Activated B cell treated with CpG ODN at 0.5 μM for 24 hours (primary cell): Measurements from ENCODE around the gene HCST. TPM values are rescaled to one million over a fixed set of nuclear protein-coding genes. Genes with fewer than 3 reads are reported as not detected.

Experiments used
- ATAC-seq: fragments of 200-7000 bp; cut with Tn5 transposase; one replicate; pipeline ENCODE4 v1.10.0; 2021; ENCODE audit warnings: low read depth, mild to moderate bottlenecking, moderate library complexity
- CTCF ChIA-PET: fragments of 350-600 bp; sonication (Branson Sonifier 250); formaldehyde crosslinking; loops from one replicate; lab custom pipeline; 2021; ENCODE audit warnings: antibody characterized with exemption; lab: Charles Lee
- POLR2A ChIA-PET: fragments of 350-600 bp; sonication (Branson Sonifier 250); formaldehyde crosslinking; loops from one replicate; lab custom pipeline; 2021; ENCODE audit warnings: antibody characterized with exemption; lab: Charles Lee
- DNase-seq: peaks from one replicate; pipeline ENCODE4 v3.0.0; 2022
- H3K27ac Mint-ChIP-seq: one replicate; pipeline ENCODE4 v1.8.0; 2020; ENCODE audit warnings: mixed read lengths
- H3K27me3 Mint-ChIP-seq: one replicate; pipeline ENCODE4 v1.8.0; 2021; ENCODE audit warnings: mixed read lengths
- H3K36me3 Mint-ChIP-seq: one replicate; pipeline ENCODE4 v1.8.0; 2021; ENCODE audit warnings: low read depth, mixed read lengths
- H3K4me1 Mint-ChIP-seq: one replicate; pipeline ENCODE4 v1.8.0; 2021; ENCODE audit warnings: mixed read lengths
- H3K4me3 Mint-ChIP-seq: one replicate; pipeline ENCODE4 v1.8.0; 2020; ENCODE audit warnings: mild to moderate bottlenecking, mixed read lengths
- H3K9me3 Mint-ChIP-seq: one replicate; pipeline ENCODE4 v1.8.0; 2020; ENCODE audit warnings: mixed read lengths
- CTCF ChIP-seq: fragments of 200-600 bp; IDR thresholded peaks from one replicate; pipeline ENCODE4 v1.8.0; 2022; ENCODE audit warnings: antibody characterized with exemption, mild to moderate bottlenecking
- intact Hi-C: fragments of 100-400 bp; cut with micrococcal nuclease; formaldehyde crosslinking; loops from one replicate; pipeline ENCODE4 v1.15.1; 2024
- total RNA-seq: library from RNA; stranded (reverse); gene quantifications from 2 replicates; pipeline ENCODE4 v1.2.3, GENCODE V29; 2022

Gene HCST
- total RNA-seq, 1 donor from 2014 or later: 2.9 TPM

DNA sequence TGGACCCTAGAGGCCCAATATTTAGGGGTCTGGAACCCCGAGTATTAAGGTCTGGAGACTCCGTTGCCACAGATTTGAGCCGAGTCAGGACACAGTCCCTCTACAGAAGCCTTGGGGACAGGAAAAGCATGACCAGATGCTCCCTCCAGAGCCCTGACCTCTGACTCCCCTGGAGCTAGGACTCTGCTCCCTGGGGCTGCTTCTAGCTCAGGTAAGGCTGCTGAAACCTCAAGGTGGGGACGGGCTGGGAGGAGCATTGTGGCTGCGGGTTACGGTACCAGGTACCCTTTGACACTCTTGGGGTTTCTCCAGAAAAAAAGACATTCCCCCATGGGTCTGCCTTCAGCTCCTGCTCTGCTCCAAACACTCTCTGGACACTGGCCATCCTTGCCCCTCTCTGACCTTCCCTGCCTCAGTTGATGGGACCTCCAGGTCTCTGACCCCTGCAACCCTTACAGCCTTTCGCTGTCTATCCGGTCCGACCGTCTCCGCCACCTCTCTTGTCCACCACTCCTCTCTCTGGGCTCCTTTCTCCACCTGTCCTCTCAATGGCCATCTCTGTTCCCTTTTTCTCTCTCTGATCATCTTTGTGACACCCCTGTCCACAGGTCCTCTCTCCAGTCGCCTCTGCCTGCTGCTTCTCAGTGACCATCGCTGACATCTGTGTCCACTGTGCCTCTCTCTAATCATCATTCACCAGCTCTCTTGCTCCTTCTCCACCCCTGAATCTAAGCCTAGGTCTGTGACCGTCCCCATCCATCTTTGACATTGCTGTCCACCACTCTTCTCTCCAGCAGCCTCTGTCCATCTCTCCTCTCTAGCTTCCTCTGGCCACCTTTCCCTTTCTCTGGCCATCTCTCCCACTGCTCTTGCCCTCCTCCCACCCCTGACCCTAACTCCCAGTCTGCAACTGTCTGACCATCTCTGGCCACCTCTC lies 35.3 kb downstream of the HCST start:
- H3K27ac Mint-ChIP-seq: peak overlapping the region; percentile 24
- POLR2A ChIA-PET: interaction anchor here (0.5 kb wide), 1 partner anchor 53 kb away, joined by 7 read pairs; no protein-coding TSS in a partner anchor

GRCh38 chr19:35938282-35939224 lies 36.2 kb downstream of the HCST start:
- Mint-ChIP-seq H3K27ac (no peak overlapping the region), H3K9me3 (no peaks in the 10 kb centered on the region), H3K27me3 (peaks cover 16% of the 10 kb centered on the region), H3K36me3 (no peaks in the 10 kb centered on the region), H3K4me3 (no peak overlapping the region), H3K4me1 (peaks cover 19% of the 10 kb centered on the region)
- DNase-seq (no peak), ATAC-seq (no peak)
- ChIA-PET POLR2A (interaction anchor here (0.5 kb wide), 1 partner anchor 54 kb away, joined by 7 read pairs; no protein-coding TSS in a partner anchor), CTCF (no interaction called here)
- intact Hi-C loops: loop anchor here (10.0 kb wide), 1 partner anchor 176 kb away; the partner anchor contains the start of genes OVOL3, POLR2I and TBCB
- TF ChIP-seq CTCF: no peak

More for the DNA sequence above, 35.3 kb downstream of the HCST start:
- CTCF ChIA-PET: no interaction called here
- H3K4me3 Mint-ChIP-seq: peak overlapping the region; percentile 54
- no peak for DNase-seq
- H3K4me1 Mint-ChIP-seq: peaks cover 19% of the 10 kb centered on the region
- no peak for TF ChIP-seq CTCF
- H3K9me3 Mint-ChIP-seq: no peaks in the 10 kb centered on the region
- no peaks in the 10 kb centered on the region for H3K36me3 Mint-ChIP-seq
- H3K27me3 Mint-ChIP-seq: peaks cover 16% of the 10 kb centered on the region
- intact Hi-C loops: loop anchor here (10.0 kb wide), 1 partner anchor 177 kb away; the partner anchor contains the start of genes OVOL3, POLR2I and TBCB
- ATAC-seq: no peak

DNA sequence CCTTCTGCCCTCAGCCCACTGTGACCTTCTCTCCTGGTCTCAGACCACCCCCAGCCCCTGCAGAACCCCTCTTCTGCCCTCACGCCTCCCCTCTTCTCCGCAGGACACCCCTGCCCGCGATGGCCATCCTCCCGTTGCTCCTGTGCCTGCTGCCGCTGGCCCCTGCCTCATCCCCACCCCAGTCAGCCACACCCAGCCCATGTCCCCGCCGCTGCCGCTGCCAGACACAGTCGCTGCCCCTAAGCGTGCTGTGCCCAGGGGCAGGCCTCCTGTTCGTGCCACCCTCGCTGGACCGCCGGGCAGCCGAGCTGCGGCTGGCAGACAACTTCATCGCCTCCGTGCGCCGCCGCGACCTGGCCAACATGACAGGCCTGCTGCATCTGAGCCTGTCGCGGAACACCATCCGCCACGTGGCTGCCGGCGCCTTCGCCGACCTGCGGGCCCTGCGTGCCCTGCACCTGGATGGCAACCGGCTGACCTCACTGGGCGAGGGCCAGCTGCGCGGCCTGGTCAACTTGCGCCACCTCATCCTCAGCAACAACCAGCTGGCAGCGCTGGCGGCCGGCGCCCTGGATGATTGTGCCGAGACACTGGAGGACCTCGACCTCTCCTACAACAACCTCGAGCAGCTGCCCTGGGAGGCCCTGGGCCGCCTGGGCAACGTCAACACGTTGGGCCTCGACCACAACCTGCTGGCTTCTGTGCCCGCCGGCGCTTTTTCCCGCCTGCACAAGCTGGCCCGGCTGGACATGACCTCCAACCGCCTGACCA lies 37.2 kb downstream of the HCST start:
- no peak for TF ChIP-seq CTCF
- no peaks in the 10 kb centered on the region for H3K9me3 Mint-ChIP-seq
- ChIA-PET POLR2A (interaction anchor here (0.6 kb wide), 1 partner anchor 91 kb away, joined by 9 read pairs; no protein-coding TSS in a partner anchor), CTCF (no interaction called here)
- H3K27me3 Mint-ChIP-seq: peaks cover 16% of the 10 kb centered on the region
- no peak overlapping the region for H3K27ac Mint-ChIP-seq
- H3K4me1 Mint-ChIP-seq: peaks cover 19% of the 10 kb centered on the region
- no peak for DNase-seq
- no peak for ATAC-seq
- H3K4me3 Mint-ChIP-seq: no peak overlapping the region
- intact Hi-C loops: loop anchor here (10.0 kb wide), 1 partner anchor 175 kb away; the partner anchor contains the start of genes OVOL3, POLR2I and TBCB
- no peaks in the 10 kb centered on the region for H3K36me3 Mint-ChIP-seq

- no peak for TF ChIP-seq CTCF
- no peak for ATAC-seq
- DNase-seq: no peak
- Mint-ChIP-seq H3K27ac (no peak overlapping the region), H3K4me1 (peaks cover 19% of the 10 kb centered on the region), H3K9me3 (no peaks in the 10 kb centered on the region), H3K27me3 (peaks cover 16% of the 10 kb centered on the region), H3K4me3 (no peak overlapping the region), H3K36me3 (no peaks in the 10 kb centered on the region)
- CTCF ChIA-PET: no interaction called here
- POLR2A ChIA-PET: interaction anchor here (0.6 kb wide), 1 partner anchor 90 kb away, joined by 9 read pairs; no protein-coding TSS in a partner anchor
- intact Hi-C loops: no loop called here
These were observed 37.9 kb downstream of the HCST start for GRCh38 chr19:35940078-35940775.
